ENCODE measurements around the gene RHBDD1.
"Not testable (repeated sequence)": the region's sequence is repeated elsewhere in the genome, so short reads cannot be mapped to it uniquely, and the experiment has no call there.

The RHBDD1 gene

GRCh38 chr2:226839161-226839560 is 3.3 kb downstream of the RHBDD1 start:
- Histone ChIP-seq H3K9ac (no peak overlapping the region), H3K36me3 (ENCODE audit: control insufficient read depth, insufficient read depth, low read length) (no peaks in the 10 kb centered on the region), H3K27me3 (ENCODE audit: control insufficient read depth, insufficient read depth, low read length) (no peaks in the 10 kb centered on the region), H3K4me2 (ENCODE audit: low read length) (no peak overlapping the region), H3K4me1 (peaks cover 8% of the 10 kb centered on the region), H3K9me3 (ENCODE audit: control insufficient read depth, low read length) (no peaks in the 10 kb centered on the region), H3K27ac (no peak overlapping the region), H3K4me3 (ENCODE audit: low read depth, low read length) (no peak overlapping the region), H3K79me2 (peaks cover 12% of the 10 kb centered on the region), H2AFZ (no peak overlapping the region)
- no peak for TF ChIP-seq CTCF (IDR thresholded peaks at IDR 0.05)

- Histone ChIP-seq H3K36me3 (ENCODE audit: control insufficient read depth, insufficient read depth, low read length) (no peaks in the 10 kb centered on the region), H2AFZ (no peak overlapping the region), H3K79me2 (peaks cover 16% of the 10 kb centered on the region)
Observed at GRCh38 chr2:226839951-226840350, 4.1 kb downstream of the RHBDD1 start.

GRCh38 chr2:226843001-226843400 is 7.1 kb downstream of the RHBDD1 start:
- H2AFZ ChIP-seq; H3K9me3 ChIP-seq (ENCODE audit: control insufficient read depth, low read length); H3K9ac ChIP-seq; H3K4me1 ChIP-seq; H3K4me3 ChIP-seq (ENCODE audit: low read depth, low read length); H3K27me3 ChIP-seq (ENCODE audit: control insufficient read depth, insufficient read depth, low read length); H3K36me3 ChIP-seq (ENCODE audit: control insufficient read depth, insufficient read depth, low read length); H3K27ac ChIP-seq; H3K4me2 ChIP-seq (ENCODE audit: low read length): not testable (repeated sequence)
- H3K79me2 ChIP-seq = peaks cover 16% of the 10 kb centered on the region

More at GRCh38 chr2:226839951-226840350, 4.1 kb downstream of the RHBDD1 start:
- Histone ChIP-seq H3K4me3 (ENCODE audit: low read depth, low read length) (no peak overlapping the region), H3K4me2 (ENCODE audit: low read length) (no peak overlapping the region), H3K27ac (no peak overlapping the region), H3K9me3 (ENCODE audit: control insufficient read depth, low read length) (no peaks in the 10 kb centered on the region), H3K9ac (no peak overlapping the region), H3K4me1 (peaks cover 8% of the 10 kb centered on the region), H3K27me3 (ENCODE audit: control insufficient read depth, insufficient read depth, low read length) (no peaks in the 10 kb centered on the region)
- TF ChIP-seq CTCF (IDR thresholded peaks at IDR 0.05) = no peak

GRCh38 chr2:226845386-226846116 is 9.7 kb downstream of the RHBDD1 start:
- Histone ChIP-seq H2AFZ (no peak overlapping the region), H3K4me3 (ENCODE audit: low read depth, low read length) (no peak overlapping the region), H3K27me3 (ENCODE audit: control insufficient read depth, insufficient read depth, low read length) (no peaks in the 10 kb centered on the region), H3K9ac (no peak overlapping the region), H3K36me3 (ENCODE audit: control insufficient read depth, insufficient read depth, low read length) (no peaks in the 10 kb centered on the region), H3K9me3 (ENCODE audit: control insufficient read depth, low read length) (no peaks in the 10 kb centered on the region), H3K4me1 (no peaks in the 10 kb centered on the region), H3K4me2 (ENCODE audit: low read length) (no peak overlapping the region), H3K27ac (no peak overlapping the region), H3K79me2 (peaks cover 16% of the 10 kb centered on the region)
- TF ChIP-seq CTCF (IDR thresholded peaks at IDR 0.05) = no peak

GRCh38 chr2:226847090-226847489 is 11.2 kb downstream of the RHBDD1 start:
- TF ChIP-seq CTCF (IDR thresholded peaks at IDR 0.05) = no peak
- H2AFZ ChIP-seq = no peak overlapping the region
- no peak overlapping the region for H3K9ac ChIP-seq
- no peaks in the 10 kb centered on the region for H3K36me3 ChIP-seq (ENCODE audit: control insufficient read depth, insufficient read depth, low read length)
- H3K79me2 ChIP-seq = peaks cover 16% of the 10 kb centered on the region
- no peak overlapping the region for H3K27ac ChIP-seq
- H3K4me3 ChIP-seq (ENCODE audit: low read depth, low read length) = no peak overlapping the region
- no peaks in the 10 kb centered on the region for H3K4me1 ChIP-seq
- H3K9me3 ChIP-seq (ENCODE audit: control insufficient read depth, low read length) = no peaks in the 10 kb centered on the region
- H3K4me2 ChIP-seq (ENCODE audit: low read length) = no peak overlapping the region
- no peaks in the 10 kb centered on the region for H3K27me3 ChIP-seq (ENCODE audit: control insufficient read depth, insufficient read depth, low read length)
